Caco-2 (cell line): ENCODE results near the gene SVIL. TPM values are rescaled to one million over a fixed set of nuclear protein-coding genes. Genes with fewer than 3 reads are reported as not detected.

Experiments
- BruUV-seq: library from RNA; stranded (reverse); fragments of 400-500 nt; replicated peaks from 2 replicates; lab custom pipeline; 2021; lab: Mats Ljungman, UMichigan
- CTCF ChIA-PET: fragments of 300-600 bp; sonication (Branson Sonifier 250); formaldehyde crosslinking; loops from one replicate; lab custom pipeline; 2022; ENCODE audit warnings: antibody characterized with exemption; lab: Charles Lee
- POLR2A ChIA-PET: fragments of 300-600 bp; sonication (Branson Sonifier 250); formaldehyde crosslinking; loops from one replicate; lab custom pipeline; 2022; ENCODE audit warnings: antibody characterized with exemption; lab: Charles Lee
- DNase-seq, 2 experiments: peaks; one replicate each; pipeline versions ENCODE4 v3.0.0 to v3.0.0-alpha.2; 2020 to 2022
- H3K27me3 ChIP-seq: replicated peaks from 2 replicates; pipeline ENCODE4 v1.6.0; 2011; ENCODE audit warnings: low read length; ENCODE audit not compliant: control insufficient read depth, insufficient read depth
- H3K36me3 ChIP-seq: 2 replicates; pipeline ENCODE4 v1.5.1; 2011; ENCODE audit warnings: low read length; ENCODE audit not compliant: control insufficient read depth, insufficient read depth
- H3K4me1 ChIP-seq: fragments of 250-450 bp; sonication (Bioruptor Pico); 2 replicates; pipeline ENCODE4 v1.5.1; 2020; ENCODE audit warnings: mild to moderate bottlenecking
- H3K4me3 ChIP-seq: 2 replicates; pipeline ENCODE4 v1.5.1; 2011; ENCODE audit warnings: low read depth, mild to moderate bottlenecking, control low read depth, low read length
- H3K9me3 ChIP-seq: fragments of 250-450 bp; sonication (Bioruptor Pico); 2 replicates; pipeline ENCODE4 v1.5.1; 2020; ENCODE audit warnings: mild to moderate bottlenecking, moderate library complexity
- H3K27ac Mint-ChIP-seq: one replicate; pipeline ENCODE4 v1.8.0; 2022; ENCODE audit warnings: mixed read lengths; ENCODE audit not compliant: unreplicated experiment
- H3K27me3 Mint-ChIP-seq: one replicate; pipeline ENCODE4 v1.8.0; 2022; ENCODE audit warnings: mixed read lengths; ENCODE audit not compliant: insufficient read depth, unreplicated experiment
- H3K36me3 Mint-ChIP-seq: one replicate; pipeline ENCODE4 v1.8.0; 2022; ENCODE audit warnings: mild to moderate bottlenecking, mixed read lengths; ENCODE audit not compliant: insufficient read depth, unreplicated experiment
- H3K4me1 Mint-ChIP-seq: one replicate; pipeline ENCODE4 v1.8.0; 2022; ENCODE audit warnings: low read depth, mixed read lengths; ENCODE audit not compliant: unreplicated experiment
- H3K4me3 Mint-ChIP-seq: one replicate; pipeline ENCODE4 v1.8.0; 2022; ENCODE audit warnings: mild to moderate bottlenecking, moderate library complexity, mixed read lengths; ENCODE audit not compliant: unreplicated experiment
- H3K9me3 Mint-ChIP-seq: one replicate; pipeline ENCODE4 v1.8.0; 2022; ENCODE audit warnings: mixed read lengths; ENCODE audit not compliant: unreplicated experiment
- CTCF ChIP-seq, 2 experiments: fragments of 200-600 bp in 1 of 2; IDR thresholded peaks; 1 replicate in 1 of 2; 2 replicates in 1 of 2; pipeline versions ENCODE4 v1.5.1 to v1.8.0; 2011 to 2022; ENCODE audit warnings: antibody characterized with exemption in 1 of 2, control low read depth in 1 of 2, inconsistent platforms in 1 of 2, low read depth in 1 of 2, low read length in 1 of 2, mild to moderate bottlenecking in 1 of 2, moderate library complexity in 1 of 2; ENCODE audit not compliant: insufficient read depth in 1 of 2, severe bottlenecking in 1 of 2, unreplicated experiment in 1 of 2
- intact Hi-C: fragments of 100-400 bp; cut with micrococcal nuclease; formaldehyde crosslinking; loops from one replicate; pipeline ENCODE4 v1.10.0; 2022; ENCODE audit not compliant: unreplicated experiment
- total RNA-seq: library from RNA; stranded (reverse); gene quantifications from 2 replicates; pipeline ENCODE4 v1.2.3, GENCODE V29; 2022

SVIL gene
- total RNA-seq, 1 experiment from 2014 or later: 54.4 TPM

GRCh38 chr10:29522918-29523317 lies 111.9 kb downstream of the SVIL start:
- H3K9me3 Mint-ChIP-seq: no peaks in the 10 kb centered on the region
- H3K4me3 ChIP-seq: no peak overlapping the region
- H3K4me3 Mint-ChIP-seq: no peak overlapping the region
- peaks cover 5% of the 10 kb centered on the region; the same call in 1 of the 2 replicates for H3K36me3 ChIP-seq
- ChIA-PET CTCF (interaction anchor here (1.5 to 1.8 kb wide), 2 partner anchors 10 to 12 kb away, joined by 6 to 9 read pairs; no protein-coding TSS in a partner anchor), POLR2A (no interaction called here)
- no peak overlapping the region for H3K27ac Mint-ChIP-seq
- H3K36me3 Mint-ChIP-seq: peaks cover 66% of the 10 kb centered on the region
- intact Hi-C loops: no loop called here
- H3K9me3 ChIP-seq: no peaks in the 10 kb centered on the region
- no peaks in the 10 kb centered on the region for H3K4me1 ChIP-seq
- BruUV-seq: no TSS peak
- no peaks in the 10 kb centered on the region for H3K27me3 ChIP-seq
- H3K4me1 Mint-ChIP-seq: no peaks in the 10 kb centered on the region
- no peaks in the 10 kb centered on the region for H3K27me3 Mint-ChIP-seq
- no peak for DNase-seq
- TF ChIP-seq CTCF (IDR thresholded peaks at IDR 0.05; ENCODE audit: insufficient read depth in 1 of 2, low read depth in 1 of 2, low read length in 1 of 2, severe bottlenecking in 1 of 2, unreplicated experiment in 1 of 2): no peak

- H3K9me3 Mint-ChIP-seq: no peaks in the 10 kb centered on the region
- POLR2A ChIA-PET: no interaction called here
- peaks cover 5% of the 10 kb centered on the region; the same call in 1 of the 2 replicates for H3K36me3 ChIP-seq
- intact Hi-C loops: no loop called here
- H3K4me1 Mint-ChIP-seq: no peaks in the 10 kb centered on the region
- H3K27ac Mint-ChIP-seq: no peak overlapping the region
- H3K36me3 Mint-ChIP-seq: peaks cover 68% of the 10 kb centered on the region
- no peaks in the 10 kb centered on the region for H3K9me3 ChIP-seq
- H3K4me3 ChIP-seq: no peak overlapping the region
- TF ChIP-seq CTCF (IDR thresholded peaks at IDR 0.05; ENCODE audit: insufficient read depth in 1 of 2, low read depth in 1 of 2, low read length in 1 of 2, severe bottlenecking in 1 of 2, unreplicated experiment in 1 of 2): no peak
- DNase-seq: no peak
- H3K27me3 ChIP-seq: no peaks in the 10 kb centered on the region
- CTCF ChIA-PET: interaction anchor here (1.5 to 1.8 kb wide), 2 partner anchors 9 to 13 kb away, joined by 6 to 9 read pairs; no protein-coding TSS in a partner anchor
- H3K27me3 Mint-ChIP-seq: no peaks in the 10 kb centered on the region
- no peak overlapping the region for H3K4me3 Mint-ChIP-seq
- no TSS peak for BruUV-seq
- no peaks in the 10 kb centered on the region for H3K4me1 ChIP-seq
Observed at GRCh38 chr10:29522061-29522855, 112.5 kb downstream of the SVIL start.

GRCh38 chr10:29519659-29520058 lies 115.1 kb downstream of the SVIL start:
- no peaks in the 10 kb centered on the region for H3K4me1 Mint-ChIP-seq
- Histone ChIP-seq H3K4me3 (no peak overlapping the region), H3K36me3 (peaks cover 5% of the 10 kb centered on the region; the same call in 1 of the 2 replicates), H3K27me3 (no peaks in the 10 kb centered on the region), H3K4me1 (no peaks in the 10 kb centered on the region), H3K9me3 (no peaks in the 10 kb centered on the region)
- H3K27ac Mint-ChIP-seq: no peak overlapping the region
- TF ChIP-seq CTCF (IDR thresholded peaks at IDR 0.05; ENCODE audit: insufficient read depth in 1 of 2, low read depth in 1 of 2, low read length in 1 of 2, severe bottlenecking in 1 of 2, unreplicated experiment in 1 of 2): no peak
- no TSS peak for BruUV-seq
- no peaks in the 10 kb centered on the region for H3K27me3 Mint-ChIP-seq
- H3K36me3 Mint-ChIP-seq: peaks cover 57% of the 10 kb centered on the region
- POLR2A ChIA-PET: no interaction called here
- H3K9me3 Mint-ChIP-seq: no peaks in the 10 kb centered on the region
- H3K4me3 Mint-ChIP-seq: no peak overlapping the region
- no peak for DNase-seq
- CTCF ChIA-PET: interaction anchor here (0.6 to 1.8 kb wide), 2 partner anchors 16 to 123 kb away, joined by 3 to 5 read pairs; no protein-coding TSS in a partner anchor
- intact Hi-C loops: no loop called here
